ENCODE measurements around the gene ABTB2. TPM values are rescaled to one million over a fixed set of nuclear protein-coding genes. Genes with fewer than 3 reads are reported as not detected.

ABTB2 gene
- total and polyA plus RNA-seq, 7 donors: 1.3 to 12.9 (median 2.5) TPM

DNA sequence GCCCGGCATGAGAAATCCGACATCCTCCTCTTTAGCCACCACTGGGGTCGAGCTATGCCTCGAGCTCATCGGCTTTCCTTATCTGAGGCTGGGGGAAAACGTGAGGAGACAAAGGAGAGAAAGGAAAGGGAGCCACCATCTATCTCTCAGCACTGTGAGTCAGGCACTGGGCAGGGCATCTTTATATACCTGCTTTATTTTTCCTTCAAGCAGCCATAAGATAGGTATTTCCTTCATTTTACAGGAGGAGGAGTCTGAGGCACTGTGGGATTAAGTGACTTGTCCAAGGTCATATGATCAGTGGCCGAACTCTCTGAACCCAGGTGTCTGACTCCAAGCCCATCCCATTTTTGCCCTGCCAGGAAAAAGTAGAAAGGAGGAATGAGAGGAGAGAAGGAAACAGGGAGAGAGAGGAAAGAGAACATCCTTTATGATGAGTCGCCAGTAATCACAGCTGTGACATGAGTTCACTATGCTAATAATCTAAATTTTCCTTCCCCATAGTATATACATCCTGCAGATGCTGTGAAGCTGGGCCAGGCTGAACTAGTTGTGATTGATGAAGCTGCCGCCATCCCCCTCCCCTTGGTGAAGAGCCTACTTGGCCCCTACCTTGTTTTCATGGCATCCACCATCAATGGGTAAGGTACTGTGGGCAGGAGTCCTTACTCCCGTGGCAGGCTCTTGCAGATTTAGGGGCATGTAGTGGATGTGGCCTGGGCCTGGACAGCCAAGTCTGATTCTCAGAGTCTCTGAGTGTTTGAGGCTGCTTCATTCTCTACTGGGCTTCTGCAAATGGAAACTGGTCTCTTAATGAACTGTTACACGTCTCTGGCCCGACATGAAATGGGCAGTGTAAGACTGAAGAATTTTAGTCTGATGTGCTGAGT lies 230.6 kb downstream of the ABTB2 start:
- Histone ChIP-seq H3K4me3 (no peak overlapping the region), H3K4me1 (no peaks in the 10 kb centered on the region), H3K9me3 (no peaks in the 10 kb centered on the region), H3K36me3 (peaks cover 18 to 93% (median 52%) of the 10 kb centered on the region in 4 donors), H3K27me3 (no peaks in the 10 kb centered on the region), H3K27ac (no peak overlapping the region)
- intact Hi-C loops (cut with DNase I): no loop called here
- no peak for DNase-seq
- TF ChIP-seq POLR2AphosphoS5 (IDR thresholded peaks at IDR 0.05) (no peak), EP300 (IDR thresholded peaks at IDR 0.05) (no peak), POLR2A (IDR thresholded peaks at IDR 0.05) (no peak)
- TF ChIP-seq, protein P1, sequence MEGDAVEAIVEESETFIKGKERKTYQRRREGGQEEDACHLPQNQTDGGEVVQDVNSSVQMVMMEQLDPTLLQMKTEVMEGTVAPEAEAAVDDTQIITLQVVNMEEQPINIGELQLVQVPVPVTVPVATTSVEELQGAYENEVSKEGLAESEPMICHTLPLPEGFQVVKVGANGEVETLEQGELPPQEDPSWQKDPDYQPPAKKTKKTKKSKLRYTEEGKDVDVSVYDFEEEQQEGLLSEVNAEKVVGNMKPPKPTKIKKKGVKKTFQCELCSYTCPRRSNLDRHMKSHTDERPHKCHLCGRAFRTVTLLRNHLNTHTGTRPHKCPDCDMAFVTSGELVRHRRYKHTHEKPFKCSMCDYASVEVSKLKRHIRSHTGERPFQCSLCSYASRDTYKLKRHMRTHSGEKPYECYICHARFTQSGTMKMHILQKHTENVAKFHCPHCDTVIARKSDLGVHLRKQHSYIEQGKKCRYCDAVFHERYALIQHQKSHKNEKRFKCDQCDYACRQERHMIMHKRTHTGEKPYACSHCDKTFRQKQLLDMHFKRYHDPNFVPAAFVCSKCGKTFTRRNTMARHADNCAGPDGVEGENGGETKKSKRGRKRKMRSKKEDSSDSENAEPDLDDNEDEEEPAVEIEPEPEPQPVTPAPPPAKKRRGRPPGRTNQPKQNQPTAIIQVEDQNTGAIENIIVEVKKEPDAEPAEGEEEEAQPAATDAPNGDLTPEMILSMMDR (IDR thresholded peaks at IDR 0.05): no peak
- WGBS, 2 donors: 92 to 95% methylated on average over 12 of the region's 12 CpGs

DNA sequence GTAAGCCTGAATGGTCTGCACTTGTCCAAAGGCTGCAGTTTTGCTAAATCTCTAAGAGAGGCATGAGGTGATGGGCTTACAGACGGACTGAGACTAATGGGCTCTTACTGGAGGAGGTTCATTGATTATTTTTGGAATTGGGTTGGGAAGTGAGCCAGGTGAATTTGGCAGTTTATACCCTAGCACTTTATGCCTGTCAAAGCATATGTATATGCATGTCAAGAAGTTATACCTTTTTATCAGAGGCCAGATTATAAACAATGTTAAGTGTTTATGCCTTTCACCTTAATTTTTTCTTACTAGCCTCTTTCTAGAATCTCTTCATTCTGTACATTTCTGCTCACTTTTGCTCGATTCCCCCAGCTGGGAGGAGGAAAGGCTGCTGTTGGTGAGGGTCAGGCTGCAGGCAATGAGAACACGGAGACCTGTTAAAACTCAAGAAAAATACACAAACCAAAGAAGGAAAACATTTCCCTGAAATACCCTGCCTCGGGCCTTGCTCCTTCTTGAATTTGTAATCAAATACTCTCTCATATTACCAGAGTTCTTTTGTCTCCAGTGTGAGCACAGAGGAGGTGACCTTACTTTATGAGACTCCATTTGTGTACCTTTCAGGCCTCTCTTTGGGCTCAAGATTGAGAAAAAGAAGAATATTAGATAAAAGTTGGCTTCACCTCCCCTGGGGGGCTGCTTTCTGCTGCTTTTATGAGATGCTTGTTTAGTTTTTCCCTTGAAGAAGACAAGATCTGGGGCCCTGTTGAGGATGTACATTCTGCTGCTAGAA lies 232.7 kb downstream of the ABTB2 start:
- Histone ChIP-seq H3K27ac (no peak overlapping the region), H3K4me3 (no peak overlapping the region), H3K4me1 (no peaks in the 10 kb centered on the region), H3K27me3 (no peaks in the 10 kb centered on the region), H3K9me3 (no peaks in the 10 kb centered on the region), H3K36me3 (peaks cover 23 to 93% (median 51%) of the 10 kb centered on the region in 4 donors)
- TF ChIP-seq, protein P1 (IDR thresholded peaks at IDR 0.05): no peak
- no peak for TF ChIP-seq POLR2A (IDR thresholded peaks at IDR 0.05)
- TF ChIP-seq EP300 (IDR thresholded peaks at IDR 0.05): no peak
- TF ChIP-seq POLR2AphosphoS5 (IDR thresholded peaks at IDR 0.05): no peak
- intact Hi-C loops (cut with DNase I): no loop called here
- WGBS, 2 donors: 83% methylated on average over 4 of the region's 4 CpGs
- no peak for DNase-seq

DNA sequence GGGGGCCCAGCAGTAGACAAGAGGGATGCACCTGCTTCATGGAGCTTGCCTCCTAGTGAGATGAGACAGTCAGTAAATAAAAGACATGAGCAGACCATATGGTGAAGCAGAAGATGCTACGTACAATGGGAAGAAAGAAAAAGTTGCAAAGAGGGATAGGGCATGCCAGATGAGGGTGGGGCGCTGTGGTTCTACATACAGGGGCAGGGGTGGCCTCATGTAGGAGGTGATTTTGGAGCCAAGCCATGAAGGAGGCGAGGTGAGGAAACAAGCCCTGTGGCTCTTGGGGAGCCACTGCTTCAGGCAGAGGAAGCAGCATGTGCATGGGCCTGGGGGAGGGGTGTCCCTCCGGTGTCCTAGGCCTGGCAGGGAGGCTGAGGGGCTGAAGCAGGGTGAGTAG lies 237.2 kb downstream of the ABTB2 start:
- Histone ChIP-seq H3K9me3 (no peaks in the 10 kb centered on the region), H3K27ac (no peak overlapping the region), H3K4me1 (no peaks in the 10 kb centered on the region), H3K36me3 (peaks cover 37 to 100% (median 65%) of the 10 kb centered on the region in 4 donors), H3K4me3 (no peak overlapping the region), H3K27me3 (no peaks in the 10 kb centered on the region)
- intact Hi-C loops (cut with DNase I): no loop called here
- 95 to 97% methylated on average over 4 of the region's 4 CpGs for WGBS, 2 donors
- no peak for DNase-seq
- TF ChIP-seq, protein P1 (IDR thresholded peaks at IDR 0.05): no peak
- TF ChIP-seq EP300 (IDR thresholded peaks at IDR 0.05): no peak
- TF ChIP-seq POLR2AphosphoS5 (IDR thresholded peaks at IDR 0.05): no peak
- no peak for TF ChIP-seq POLR2A (IDR thresholded peaks at IDR 0.05)

DNA sequence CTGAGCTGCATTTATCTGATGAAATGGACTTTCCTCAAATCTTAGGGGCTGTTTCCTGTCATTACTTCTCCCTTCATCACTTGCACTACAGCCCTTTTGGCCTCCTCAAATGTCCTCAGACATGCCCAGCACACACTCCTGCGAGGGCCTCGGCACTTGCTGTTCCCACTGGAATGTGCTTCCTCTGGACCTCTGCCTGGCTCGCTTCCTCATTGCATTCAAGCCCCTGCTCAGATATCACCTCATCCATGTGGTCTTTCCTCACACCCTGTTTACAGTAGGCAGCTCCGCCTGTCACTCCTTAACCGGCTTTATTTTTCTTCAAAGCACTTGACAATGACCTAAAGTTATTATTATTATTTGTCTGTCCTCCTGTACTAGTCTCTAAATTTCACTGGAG lies 243.3 kb downstream of the ABTB2 start:
- H3K27me3 ChIP-seq: no peaks in the 10 kb centered on the region
- no peak overlapping the region for H3K27ac ChIP-seq
- peaks cover 34 to 100% (median 72%) of the 10 kb centered on the region in 4 donors for H3K36me3 ChIP-seq
- DNase-seq: no peak
- H3K4me1 ChIP-seq: no peaks in the 10 kb centered on the region
- no peaks in the 10 kb centered on the region for H3K9me3 ChIP-seq
- TF ChIP-seq EP300 (IDR thresholded peaks at IDR 0.05): no peak
- no peak for TF ChIP-seq POLR2AphosphoS5 (IDR thresholded peaks at IDR 0.05)
- TF ChIP-seq POLR2A (IDR thresholded peaks at IDR 0.05): no peak
- TF ChIP-seq, protein P1 (IDR thresholded peaks at IDR 0.05): no peak
- intact Hi-C loops (cut with DNase I): no loop called here
- H3K4me3 ChIP-seq: no peak overlapping the region
- 95 to 96% methylated on average over 5 of the region's 5 CpGs for WGBS, 2 donors
